ENCODE measurements around the gene TTC22.

The TTC22 gene

DNA sequence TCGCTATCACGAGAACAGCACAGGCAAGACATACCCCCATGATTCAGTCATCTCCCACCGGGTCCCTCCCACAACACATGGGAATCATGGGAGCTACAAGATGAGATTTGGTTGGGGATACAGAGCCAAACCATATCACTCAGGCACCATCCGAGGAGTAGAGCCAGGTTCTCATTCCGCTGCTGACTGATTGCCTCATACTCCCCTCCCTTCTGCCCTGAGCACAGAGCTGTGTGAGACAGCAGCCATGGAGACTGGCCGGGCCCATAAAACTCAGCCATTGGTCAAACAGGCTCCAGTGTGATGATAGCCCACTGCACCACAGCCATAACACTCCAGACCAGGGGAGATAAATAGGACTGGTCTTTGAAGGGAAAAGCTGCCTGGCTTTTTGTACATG, 62.9 kb downstream of the TTC22 start:
- Histone ChIP-seq H3K23ac (ENCODE audit: low read length) (no peak overlapping the region), H2BK5ac (ENCODE audit: low read depth, low read length, poor library complexity) (no peak overlapping the region), H4K8ac (ENCODE audit: low read depth, low read length) (no peak overlapping the region), H3K14ac (ENCODE audit: low read length) (no peak overlapping the region), H4K91ac (ENCODE audit: low read depth, low read length) (no peak overlapping the region), H3K4me2 (ENCODE audit: low read length) (no peak overlapping the region), H3K9ac (ENCODE audit: low read length) (no peak overlapping the region), H3K79me2 (ENCODE audit: control insufficient read depth, insufficient read depth, low read length, poor library complexity) (no peaks in the 10 kb centered on the region), H4K12ac (ENCODE audit: low read depth, low read length) (no peak overlapping the region), H3K27ac (ENCODE audit: low read depth, low read length) (no peak overlapping the region), H2BK120ac (ENCODE audit: insufficient read depth, low read length, poor library complexity) (no peak overlapping the region), H2AK5ac (ENCODE audit: low read length) (no peak overlapping the region), H3K18ac (ENCODE audit: low read length) (no peak overlapping the region), H3K27me3 (ENCODE audit: insufficient read depth, low read length) (no peaks in the 10 kb centered on the region), H3K36me3 (ENCODE audit: control insufficient read depth in 1 of 2, insufficient read depth in 2 of 2, low read length in 2 of 2) (peaks cover 46 to 53% of the 10 kb centered on the region in 2 experiments), H3K79me1 (ENCODE audit: low read length) (no peaks in the 10 kb centered on the region), H3K4me1 (ENCODE audit: control insufficient read depth in 1 of 2, insufficient read depth in 2 of 2, low read length in 2 of 2) (no peaks in the 10 kb centered on the region), H3K4ac (ENCODE audit: low read depth, low read length) (no peak overlapping the region), H3K9me3 (ENCODE audit: insufficient read depth, low read depth, low read length) (no peaks in the 10 kb centered on the region), H2BK12ac (ENCODE audit: low read length) (no peak overlapping the region), H2AFZ (ENCODE audit: insufficient read depth, low read length, poor library complexity) (no peak overlapping the region), H3K4me3 (ENCODE audit: low read depth, low read length) (no peak overlapping the region)
- DNase-seq, result no peak
- WGBS (ENCODE audit: extremely low coverage, insufficient coverage, insufficient read length), result no CpG with 5 or more reads among the region's 6 CpGs

DNA sequence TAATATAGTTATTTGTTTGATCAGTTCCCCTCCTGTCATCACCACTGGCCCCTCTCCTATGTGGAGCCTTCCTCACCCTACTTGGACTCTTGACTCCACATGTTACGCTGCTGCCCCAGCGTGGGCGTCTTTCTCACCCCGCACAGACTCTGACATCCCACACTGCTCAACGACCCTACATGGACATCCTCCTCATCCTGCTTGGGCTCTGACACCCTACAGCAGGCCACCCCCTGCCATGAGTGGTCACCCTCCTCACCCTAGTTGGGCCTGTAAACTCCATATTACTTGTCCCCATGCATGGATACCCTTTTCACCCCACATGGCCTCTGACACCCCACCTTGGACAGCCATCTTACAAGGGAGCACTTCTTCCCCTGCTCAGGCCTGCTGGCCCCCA, 64.4 kb downstream of the TTC22 start:
- no peak overlapping the region for H2AK5ac ChIP-seq (ENCODE audit: low read length)
- H2AFZ ChIP-seq (ENCODE audit: insufficient read depth, low read length, poor library complexity), result no peak overlapping the region
- H3K27me3 ChIP-seq (ENCODE audit: insufficient read depth, low read length), result no peaks in the 10 kb centered on the region
- no peak overlapping the region for H3K18ac ChIP-seq (ENCODE audit: low read length)
- H3K4ac ChIP-seq (ENCODE audit: low read depth, low read length), result no peak overlapping the region
- H3K4me1 ChIP-seq (ENCODE audit: control insufficient read depth in 1 of 2, insufficient read depth in 2 of 2, low read length in 2 of 2), result no peaks in the 10 kb centered on the region
- no peak overlapping the region for H2BK12ac ChIP-seq (ENCODE audit: low read length)
- H3K27ac ChIP-seq (ENCODE audit: low read depth, low read length), result no peak overlapping the region
- H3K79me2 ChIP-seq (ENCODE audit: control insufficient read depth, insufficient read depth, low read length, poor library complexity), result no peaks in the 10 kb centered on the region
- no peak overlapping the region for H3K9ac ChIP-seq (ENCODE audit: low read length)
- H2BK120ac ChIP-seq (ENCODE audit: insufficient read depth, low read length, poor library complexity), result no peak overlapping the region
- no peak overlapping the region for H4K12ac ChIP-seq (ENCODE audit: low read depth, low read length)
- H3K36me3 ChIP-seq (ENCODE audit: control insufficient read depth in 1 of 2, insufficient read depth in 2 of 2, low read length in 2 of 2), result peaks cover 44 to 49% of the 10 kb centered on the region in 2 experiments
- H3K4me2 ChIP-seq (ENCODE audit: low read length), result no peak overlapping the region
- H3K9me3 ChIP-seq (ENCODE audit: insufficient read depth, low read depth, low read length), result no peaks in the 10 kb centered on the region
- H3K79me1 ChIP-seq (ENCODE audit: low read length), result no peaks in the 10 kb centered on the region
- no peak for DNase-seq
- H4K91ac ChIP-seq (ENCODE audit: low read depth, low read length), result no peak overlapping the region
- no peak overlapping the region for H3K4me3 ChIP-seq (ENCODE audit: low read depth, low read length)
- no CpG with 5 or more reads among the region's 5 CpGs for WGBS (ENCODE audit: extremely low coverage, insufficient coverage, insufficient read length)
- H3K23ac ChIP-seq (ENCODE audit: low read length), result no peak overlapping the region
- no peak overlapping the region for H3K14ac ChIP-seq (ENCODE audit: low read length)
- H4K8ac ChIP-seq (ENCODE audit: low read depth, low read length), result no peak overlapping the region
- H2BK5ac ChIP-seq (ENCODE audit: low read depth, low read length, poor library complexity), result no peak overlapping the region
